RWPE1 (cell line): ENCODE measurements around the gene ADCY7.
A peak's percentile ranks its signal among the peaks of the same experiment; 100 is the strongest.

ENCODE experiments used
- CTCF ChIA-PET: fragments of 350-600 bp; sonication (Branson Sonifier 250); formaldehyde crosslinking; extraction: SDS; loops from one replicate; lab custom pipeline; 2021; lab: Yijun Ruan, JAX
- POLR2A ChIA-PET: fragments of 400-600 bp; formaldehyde crosslinking; extraction: SDS; loops from one replicate; lab custom pipeline; 2020; ENCODE audit warnings: antibody characterized with exemption; ENCODE audit not compliant: low non-redundant PET; lab: Yijun Ruan, JAX
- DNase-seq: peaks from one replicate; pipeline ENCODE4 v3.0.0; 2012; ENCODE audit warnings: low spot score
- H3K27ac ChIP-seq: fragments of 450-650 bp; 2 replicates; pipeline ENCODE4 v1.5.1; 2017
- CTCF ChIP-seq: fragments of 450-650 bp; conservative IDR thresholded peaks from 2 replicates; pipeline ENCODE4 v1.5.1; 2017; ENCODE audit warnings: low read depth, mild to moderate bottlenecking

Gene ADCY7

GRCh38 chr16:50266337-50267091 lies at the start of gene ADCY7:
Gene ADCY7 (plus strand): TSS chr16:50266551. CDS start chr16:50288180, 21,629 bp downstream.
- ChIA-PET CTCF (interaction anchor here (0.6 kb wide), 1 partner anchor 67 kb away, joined by 4 read pairs; no protein-coding TSS in a partner anchor), POLR2A (no interaction called here)
- peak; percentile 60 for DNase-seq
- peak within 1 kb of the TSS; percentile 73 for H3K27ac ChIP-seq
- TF ChIP-seq CTCF: no peak

- ChIA-PET POLR2A (no interaction called here), CTCF (interaction anchor here (0.7 kb wide), 1 partner anchor 44 kb away, joined by 4 read pairs; no protein-coding TSS in a partner anchor)
- TF ChIP-seq CTCF: no peak
Observed at GRCh38 chr16:50219402-50219975, 46.9 kb upstream of the ADCY7 start.

GRCh38 chr16:50224286-50224685 lies 42.1 kb upstream of the ADCY7 start:
- POLR2A ChIA-PET: no interaction called here
- no peak overlapping the region for H3K27ac ChIP-seq
- DNase-seq: no peak
- TF ChIP-seq CTCF: no peak
- CTCF ChIA-PET: no interaction called here

More at GRCh38 chr16:50219402-50219975, 46.9 kb upstream of the ADCY7 start:
- DNase-seq: no peak
- H3K27ac ChIP-seq: no peak overlapping the region

- POLR2A ChIA-PET: no interaction called here
- no peak for TF ChIP-seq CTCF
- no peak overlapping the region for H3K27ac ChIP-seq
- CTCF ChIA-PET: no interaction called here
- DNase-seq: no peak
Observed at GRCh38 chr16:50227120-50227519, 39.2 kb upstream of the ADCY7 start.

GRCh38 chr16:50227665-50228064 lies 38.7 kb upstream of the ADCY7 start:
- no peak overlapping the region for H3K27ac ChIP-seq
- no peak for TF ChIP-seq CTCF
- no peak for DNase-seq
- CTCF ChIA-PET: no interaction called here
- POLR2A ChIA-PET: no interaction called here

GRCh38 chr16:50228364-50228868 lies 37.9 kb upstream of the ADCY7 start:
- CTCF ChIA-PET: no interaction called here
- DNase-seq: no peak
- TF ChIP-seq CTCF: no peak

More at GRCh38 chr16:50228364-50228868, 37.9 kb upstream of the ADCY7 start:
- H3K27ac ChIP-seq: no peak overlapping the region
- POLR2A ChIA-PET: no interaction called here
